ENCODE data around the gene STK17A. TPM values are rescaled to one million over a fixed set of nuclear protein-coding genes. Genes with fewer than 3 reads are reported as not detected.

The STK17A gene
- total RNA-seq, 1 donor from 2014 or later: 15.6 TPM

GRCh38 chr7:43590862-43591557 is 8.1 kb downstream of the STK17A start:
- no peak for TF ChIP-seq EZH2 (IDR thresholded peaks at IDR 0.05)
- TF ChIP-seq EZH2phosphoT487 (IDR thresholded peaks at IDR 0.05): no peak
- TF ChIP-seq CTCF (IDR thresholded peaks at IDR 0.05): no peak
- no peaks in the 10 kb centered on the region for H3K27me3 ChIP-seq
- DNase-seq (ENCODE audit: low spot score): no peak
- Mint-ChIP-seq H3K36me3 (no peaks in the 10 kb centered on the region), H3K9me3 (no peaks in the 10 kb centered on the region), H3K27ac (no peak overlapping the region), H3K4me3 (no peak overlapping the region), H3K27me3 (ENCODE audit: insufficient read depth, low read depth) (no peaks in the 10 kb centered on the region), H3K4me1 (peaks cover 4% of the 10 kb centered on the region)
- no peak overlapping the region for H3K4me2 ChIP-seq
- no peaks in the 10 kb centered on the region for H3F3A ChIP-seq (ENCODE audit: low read depth)
- no peak overlapping the region for H2AFZ ChIP-seq (replicated peaks)
- H3K36me3 ChIP-seq: no peaks in the 10 kb centered on the region
- H3K9ac ChIP-seq: no peak overlapping the region
- H3K4me1 ChIP-seq: no peaks in the 10 kb centered on the region
- no peak overlapping the region for H3K4me3 ChIP-seq
- peaks cover 35% of the 10 kb centered on the region for H3K79me2 ChIP-seq (ENCODE audit: low read depth)
- H3K27ac ChIP-seq: no peak overlapping the region
- H3K9me3 ChIP-seq (ENCODE audit: low read depth): no peaks in the 10 kb centered on the region
- H4K20me1 ChIP-seq (ENCODE audit: low read depth): no peaks in the 10 kb centered on the region

GRCh38 chr7:43591558-43592180 is 8.8 kb downstream of the STK17A start:
- Mint-ChIP-seq H3K27ac (no peak overlapping the region), H3K36me3 (no peaks in the 10 kb centered on the region), H3K9me3 (no peaks in the 10 kb centered on the region), H3K27me3 (ENCODE audit: insufficient read depth, low read depth) (no peaks in the 10 kb centered on the region), H3K4me3 (no peak overlapping the region), H3K4me1 (no peaks in the 10 kb centered on the region)
- no peaks in the 10 kb centered on the region for H3K36me3 ChIP-seq
- H4K20me1 ChIP-seq (ENCODE audit: low read depth): no peaks in the 10 kb centered on the region
- no peak for TF ChIP-seq EZH2phosphoT487 (IDR thresholded peaks at IDR 0.05)
- no peak for TF ChIP-seq CTCF (IDR thresholded peaks at IDR 0.05)
- no peak for TF ChIP-seq EZH2 (IDR thresholded peaks at IDR 0.05)
- H2AFZ ChIP-seq (replicated peaks): no peak overlapping the region
- no peak overlapping the region for H3K4me3 ChIP-seq
- DNase-seq (ENCODE audit: low spot score): no peak
- no peak overlapping the region for H3K4me2 ChIP-seq
- no peak overlapping the region for H3K9ac ChIP-seq
- H3K27ac ChIP-seq: no peak overlapping the region
- no peaks in the 10 kb centered on the region for H3K4me1 ChIP-seq
- peaks cover 30% of the 10 kb centered on the region for H3K79me2 ChIP-seq (ENCODE audit: low read depth)
- H3K9me3 ChIP-seq (ENCODE audit: low read depth): no peaks in the 10 kb centered on the region
- H3K27me3 ChIP-seq: no peaks in the 10 kb centered on the region
- H3F3A ChIP-seq (ENCODE audit: low read depth): no peaks in the 10 kb centered on the region

DNA sequence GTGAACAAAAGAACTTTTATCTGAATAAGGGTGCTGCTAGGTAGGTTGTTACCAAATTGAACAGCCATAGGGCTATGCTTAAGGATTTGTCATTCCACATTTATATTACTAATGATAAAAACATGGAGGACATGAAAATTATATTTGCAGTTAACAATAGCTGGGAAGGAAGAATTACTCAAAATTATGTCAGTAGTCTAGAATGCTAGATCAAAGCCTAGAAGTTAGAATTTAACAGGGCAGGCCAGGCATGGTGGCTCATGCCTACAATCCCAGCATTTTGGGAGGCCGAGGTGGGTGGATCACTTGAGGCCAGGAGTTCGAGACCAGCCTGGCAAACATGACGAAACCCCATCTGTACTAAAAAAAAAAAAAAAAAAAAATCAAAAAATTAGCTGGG is 9.4 kb downstream of the STK17A start:
- H3K36me3 ChIP-seq: no peaks in the 10 kb centered on the region
- no peak overlapping the region for H3K27ac Mint-ChIP-seq

More for the DNA sequence above, 9.4 kb downstream of the STK17A start:
- Histone ChIP-seq H3K27ac (no peak overlapping the region), H4K20me1 (ENCODE audit: low read depth) (no peaks in the 10 kb centered on the region), H3K9me3 (ENCODE audit: low read depth) (no peaks in the 10 kb centered on the region), H3K27me3 (no peaks in the 10 kb centered on the region), H3F3A (ENCODE audit: low read depth) (no peaks in the 10 kb centered on the region), H2AFZ (replicated peaks) (no peak overlapping the region), H3K79me2 (ENCODE audit: low read depth) (peaks cover 27% of the 10 kb centered on the region), H3K4me2 (no peak overlapping the region), H3K4me1 (no peaks in the 10 kb centered on the region), H3K4me3 (no peak overlapping the region), H3K9ac (no peak overlapping the region)
- TF ChIP-seq EZH2phosphoT487 (IDR thresholded peaks at IDR 0.05) (no peak), EZH2 (IDR thresholded peaks at IDR 0.05) (no peak), CTCF (IDR thresholded peaks at IDR 0.05) (no peak)
- H3K4me3 Mint-ChIP-seq: no peak overlapping the region
- no peaks in the 10 kb centered on the region for H3K9me3 Mint-ChIP-seq
- H3K4me1 Mint-ChIP-seq: no peaks in the 10 kb centered on the region
- H3K36me3 Mint-ChIP-seq: peaks cover 2% of the 10 kb centered on the region
- no peaks in the 10 kb centered on the region for H3K27me3 Mint-ChIP-seq (ENCODE audit: insufficient read depth, low read depth)
- DNase-seq (ENCODE audit: low spot score): no peak
